K562 (cell line): ENCODE data around the gene ABCB10. TPM values are rescaled to one million over a fixed set of nuclear protein-coding genes. Genes with fewer than 3 reads are reported as not detected.

Source experiments
- CREB3 ChIP-seq: fragments of 450-650 bp; conservative IDR thresholded peaks from 2 replicates; pipeline ENCODE4 v1.6.1; 2016; ENCODE audit warnings: missing genetic modification characterization, low read depth, mild to moderate bottlenecking, missing compliant biosample characterization, moderate library complexity
- EP300 ChIP-seq: IDR thresholded peaks from 2 replicates; pipeline ENCODE4 v1.6.1; 2012; ENCODE audit warnings: low read length, improper control_type of control experiment
- FOXP1 ChIP-seq: sonication (generic); formaldehyde crosslinking; IDR thresholded peaks from 2 replicates; pipeline ENCODE4 v1.8.0; 2022; ENCODE audit warnings: mild to moderate bottlenecking, missing genetic modification reagents
- HMGN3 ChIP-seq: IDR thresholded peaks from 2 replicates; pipeline ENCODE4 v1.6.1; 2011; ENCODE audit warnings: borderline replicate concordance, low read depth, mild to moderate bottlenecking, mixed read lengths, low read length; ENCODE audit not compliant: insufficient read length; ENCODE audit errors: extremely low read depth
- MCM3 ChIP-seq: fragments of 450-650 bp; IDR thresholded peaks from 2 replicates; pipeline ENCODE4 v1.6.1; 2016
- NKRF ChIP-seq: fragments of 450-650 bp; IDR thresholded peaks from 2 replicates; pipeline ENCODE4 v1.6.1; 2016; ENCODE audit warnings: borderline replicate concordance
- NR3C1 ChIP-seq: sonication (generic); formaldehyde crosslinking; IDR thresholded peaks from 2 replicates; pipeline ENCODE4 v1.8.1; 2022; ENCODE audit warnings: missing genetic modification reagents
- POLR2AphosphoS5 ChIP-seq: IDR thresholded peaks from 2 replicates; pipeline ENCODE4 v1.6.1; 2011; ENCODE audit warnings: mild to moderate bottlenecking, low read depth, low read length, moderate library complexity; ENCODE audit not compliant: control insufficient read depth, insufficient read depth
- PTTG1 ChIP-seq: fragments of 450-650 bp; IDR thresholded peaks from 2 replicates; pipeline ENCODE4 v1.6.1; 2016; ENCODE audit warnings: low read depth, mild to moderate bottlenecking, missing genetic modification characterization, missing compliant biosample characterization
- RBM25 ChIP-seq: fragments of 200-400 bp; formaldehyde crosslinking; IDR thresholded peaks from 2 replicates; pipeline ENCODE4 v1.6.1; 2018; ENCODE audit warnings: low read length, low read depth, moderate library complexity; ENCODE audit not compliant: severe bottlenecking
- ZBTB11 ChIP-seq, 3 experiments: fragments of 200-800 bp in 1 of 3; fragments of 250-450 bp in 1 of 3; fragments of 450-650 bp in 1 of 3; sonication (Bioruptor Pico) in 1 of 3; sonication (Bioruptor generic) in 1 of 3; formaldehyde crosslinking in 1 of 3; IDR thresholded peaks; 2 replicates each; pipeline versions ENCODE4 v1.6.1 to v1.8.0; 2016 to 2022; ENCODE audit warnings: mild to moderate bottlenecking in 2 of 3, missing genetic modification characterization in 2 of 3, missing compliant biosample characterization in 1 of 3, moderate library complexity in 1 of 3
- ZBTB8A ChIP-seq: fragments of 450-650 bp; IDR thresholded peaks from 2 replicates; pipeline ENCODE4 v1.6.1; 2018; ENCODE audit warnings: mild to moderate bottlenecking, moderate library complexity; ENCODE audit not compliant: partially characterized antibody
- ZFX ChIP-seq: sonication (generic); formaldehyde crosslinking; IDR thresholded peaks from 2 replicates; pipeline ENCODE4 v1.8.0; 2022; ENCODE audit warnings: mild to moderate bottlenecking, missing genetic modification reagents, moderate library complexity
- ZHX1 ChIP-seq: fragments of 150-350 bp; conservative IDR thresholded peaks from 2 replicates; pipeline ENCODE4 v1.6.1; 2014; ENCODE audit warnings: low read length
- ZNF324 ChIP-seq: fragments of 250-450 bp; sonication (Bioruptor Pico); IDR thresholded peaks from 2 replicates; pipeline ENCODE4 v1.4.0; 2020; ENCODE audit warnings: mild to moderate bottlenecking
- ZNF354B ChIP-seq: fragments of 250-450 bp; sonication (Bioruptor Pico); IDR thresholded peaks from 2 replicates; pipeline ENCODE4 v1.4.0; 2020
- polyA plus RNA-seq, 8 experiments: library from polyadenylated mRNA; depleted of rRNA in 4 of 8; stranded (reverse) in 5 of 8; unstranded in 3 of 8; fragments of >200 nt; fragmentation: Nextera tagmentation in 2 of 8; fragmentation: Illumina TruSeq in 1 of 8; extraction: Ambion mirVana in 2 of 8; extraction: Trizol in 1 of 8; gene quantifications; 2 replicates each; pipeline versions ENCODE4 v1.2.1 to v1.2.3, GENCODE V29; 2011 to 2014; ENCODE audit warnings: inconsistent platforms in 1 of 8, missing spikeins in 1 of 8
- total RNA-seq, 7 experiments: library from RNA; depleted of rRNA in 6 of 7; stranded (reverse); fragments of >200 nt in 6 of 7; fragmentation: Illumina TruSeq in 2 of 7; extraction: Trizol in 2 of 7; gene quantifications; 2 replicates each; pipeline versions ENCODE4 v1.2.1 to v1.2.3, GENCODE V29; 2011 to 2021; ENCODE audit warnings: low replicate concordance in 1 of 7

ABCB10 gene
- total and polyA plus RNA-seq, 9 of the 15 experiments (the other 6 are each of a cell fraction or from before 2014, with no cell fraction given): 12.4 to 54.8 (median 36.4) TPM

- TF ChIP-seq ZBTB11 (CRISPR knock-in tag; IDR thresholded peaks at IDR 0.05): peak in 2 of 3 experiments; percentile 11 to 77; a peak in 2 of 6 replicates
- peak; percentile 83 for TF ChIP-seq ZFX (CRISPR knock-in tag)
- peak; percentile 12; the same call in 1 of the 2 replicates for TF ChIP-seq POLR2AphosphoS5
- no peak for TF ChIP-seq ZNF324 (CRISPR knock-in tag)
- no peak for TF ChIP-seq CREB3 (tag)
- no peak for TF ChIP-seq ZBTB8A
- TF ChIP-seq EP300: 0 out of 2 replicates have a peak, but pooled peaks have one; percentile 3
- no peak for TF ChIP-seq NR3C1 (CRISPR knock-in tag)
- no peak for TF ChIP-seq ZNF354B (CRISPR knock-in tag)
- TF ChIP-seq RBM25: peak; percentile 46
- TF ChIP-seq NKRF: peak; percentile 98; the same call in 1 of the 2 replicates
- TF ChIP-seq HMGN3: peak; percentile 98
- peak; percentile 93; the same call in 1 of the 2 replicates for TF ChIP-seq FOXP1 (CRISPR knock-in tag)
- no peak for TF ChIP-seq MCM3
- no peak for TF ChIP-seq PTTG1 (tag)
- TF ChIP-seq ZHX1: no peak; the same call in 1 of the 2 replicates
These were observed at the start of gene ABCB10 (continued) for GRCh38 chr1:229558460-229559335.
